Measurements from ENCODE around the gene CAPN13.

The CAPN13 gene

DNA sequence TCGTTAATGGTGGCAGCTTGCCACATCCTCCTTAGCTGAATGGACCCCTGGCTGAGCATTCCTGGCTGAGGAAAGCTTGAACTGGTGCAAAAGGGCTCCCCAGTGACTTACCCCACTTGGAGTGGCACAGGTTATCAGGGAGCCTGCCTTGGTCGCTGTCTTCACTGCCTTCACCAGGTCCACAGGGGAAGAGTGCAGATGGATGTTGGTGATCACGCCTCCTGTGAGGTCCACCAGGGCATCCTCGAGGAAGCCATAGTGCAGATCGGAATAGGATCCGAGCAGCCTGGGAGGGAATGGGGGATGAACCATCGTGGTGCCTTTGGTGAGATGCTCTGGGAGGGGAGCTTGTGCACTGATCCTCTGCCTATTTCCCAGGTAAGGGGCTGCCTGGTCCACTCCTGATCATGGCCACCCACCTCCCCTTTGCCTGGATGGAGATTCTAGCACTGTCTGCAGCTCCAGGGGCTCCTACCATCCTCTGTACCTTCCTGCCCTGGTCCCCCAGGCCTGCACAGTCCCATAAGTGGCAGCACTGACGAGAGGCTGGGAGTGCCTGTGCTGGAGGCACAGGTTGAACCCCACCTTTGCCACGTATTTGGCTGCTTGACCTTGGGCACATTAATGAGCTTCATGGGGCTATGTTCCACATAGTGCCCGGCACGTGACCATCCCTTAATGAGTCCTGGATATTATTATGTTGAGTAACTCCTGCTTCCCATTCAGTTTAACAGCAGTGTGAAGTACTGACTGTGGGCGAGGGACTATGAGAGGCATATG is 43.0 kb downstream of the CAPN13 start:
- DNase-seq (ENCODE audit: low spot score) = no peak

DNA sequence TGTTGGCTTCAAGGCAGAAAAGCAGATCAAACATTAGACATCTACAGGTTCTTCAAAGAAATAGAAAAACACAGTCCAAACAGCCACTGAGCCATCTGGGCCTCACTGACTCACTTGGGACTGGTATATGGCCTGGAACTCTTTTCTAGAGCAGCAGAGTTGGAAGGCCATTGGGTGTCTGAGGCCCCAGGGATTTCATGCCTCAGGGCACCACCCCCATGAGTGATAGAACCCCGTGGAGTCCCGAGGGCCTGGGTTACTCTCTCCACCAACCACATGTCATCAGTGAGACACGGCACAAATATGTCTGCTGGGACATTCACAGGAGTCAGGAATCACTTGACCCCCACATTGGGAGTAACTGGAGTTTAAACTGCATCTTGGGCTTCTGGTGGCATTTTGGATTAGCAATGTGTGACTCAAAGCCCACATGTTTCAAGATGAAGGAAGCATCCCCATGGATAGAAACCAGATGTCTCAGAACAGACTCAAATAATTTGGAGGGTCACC is 44.0 kb downstream of the CAPN13 start:
- peak; percentile 52 for DNase-seq (ENCODE audit: low spot score)

DNA sequence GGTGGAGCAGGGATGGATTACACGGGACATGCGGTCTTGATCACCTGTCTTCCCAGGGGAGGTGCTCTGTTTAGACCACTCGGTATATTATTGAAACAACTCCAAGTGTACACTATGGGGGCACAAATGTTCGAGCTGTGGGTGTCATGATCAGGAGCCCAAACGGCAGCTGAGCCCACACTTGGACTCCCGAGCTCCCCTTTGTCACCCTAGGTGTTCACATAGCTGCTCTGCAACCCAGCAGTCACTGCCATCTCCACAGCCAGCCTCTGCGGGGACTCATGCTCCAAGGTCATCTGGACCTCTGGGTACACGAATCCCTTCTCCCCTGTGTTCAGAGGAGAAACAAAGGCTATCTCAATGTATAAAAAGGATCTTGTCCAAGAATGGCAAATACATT is 46.0 kb downstream of the CAPN13 start:
- no peak for DNase-seq (ENCODE audit: low spot score)

DNA sequence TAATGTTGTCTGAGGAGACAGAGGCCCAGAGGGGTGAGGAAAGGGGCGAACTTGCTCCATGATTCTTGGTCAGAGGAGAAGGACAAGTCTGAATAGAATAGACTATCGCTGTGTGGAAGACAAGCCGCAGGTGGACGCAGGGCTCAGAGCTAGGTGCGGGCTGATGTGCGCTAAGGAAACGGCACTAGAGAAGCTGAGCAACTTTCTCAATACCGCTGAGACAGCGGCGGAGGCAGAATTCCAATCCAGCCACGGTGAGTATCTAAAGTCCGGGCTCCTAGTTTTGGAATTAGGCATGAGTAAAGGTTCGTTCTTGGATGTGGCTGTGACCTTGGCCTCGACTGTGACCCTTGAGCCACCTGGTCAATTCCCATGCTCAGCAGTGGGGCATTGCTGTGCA is 47.8 kb downstream of the CAPN13 start:
- DNase-seq (ENCODE audit: low spot score) = no peak

DNA sequence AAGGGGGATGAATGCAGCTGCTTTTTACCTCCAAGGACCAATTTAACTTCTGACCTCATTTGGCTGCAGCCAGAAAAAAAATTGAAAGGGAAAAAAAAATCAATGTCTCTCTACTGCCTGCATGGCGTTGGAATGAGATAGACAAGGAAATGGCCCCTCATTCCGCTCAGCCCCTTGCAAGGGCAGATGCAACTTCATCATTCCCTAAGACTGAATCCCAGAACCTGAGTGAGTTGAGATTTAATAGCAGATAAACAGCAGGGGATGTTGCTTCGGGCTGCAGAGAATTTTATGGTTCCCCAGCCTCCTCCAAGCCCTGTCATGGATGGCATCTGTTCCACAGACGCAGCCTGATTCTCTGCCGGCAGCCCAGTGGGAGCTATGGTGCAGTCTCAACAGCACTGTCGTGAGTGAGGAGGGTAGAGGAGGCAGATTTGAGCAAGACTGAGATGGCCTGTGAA is 49.0 kb downstream of the CAPN13 start:
- DNase-seq (ENCODE audit: low spot score) = no peak

DNA sequence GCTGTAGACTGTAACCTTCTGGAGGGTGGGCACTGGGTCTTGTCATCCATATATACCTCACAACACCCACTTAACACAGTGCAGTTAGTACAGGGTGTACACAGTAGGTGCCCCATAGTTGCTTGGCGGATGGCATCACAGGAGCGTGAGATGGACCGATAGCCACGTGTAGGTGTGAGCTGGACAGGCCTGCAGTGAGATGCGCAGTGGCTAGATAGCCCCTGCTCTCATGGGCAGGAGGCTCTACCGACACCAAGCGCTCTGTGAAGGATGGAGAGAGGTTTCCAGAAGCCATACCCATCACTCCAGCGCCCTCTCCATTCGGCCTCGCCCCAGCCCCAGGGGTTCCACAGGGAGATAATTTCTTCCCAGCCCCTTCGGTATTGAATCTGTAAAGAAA is 49.5 kb downstream of the CAPN13 start:
- DNase-seq (ENCODE audit: low spot score) = no peak

DNA sequence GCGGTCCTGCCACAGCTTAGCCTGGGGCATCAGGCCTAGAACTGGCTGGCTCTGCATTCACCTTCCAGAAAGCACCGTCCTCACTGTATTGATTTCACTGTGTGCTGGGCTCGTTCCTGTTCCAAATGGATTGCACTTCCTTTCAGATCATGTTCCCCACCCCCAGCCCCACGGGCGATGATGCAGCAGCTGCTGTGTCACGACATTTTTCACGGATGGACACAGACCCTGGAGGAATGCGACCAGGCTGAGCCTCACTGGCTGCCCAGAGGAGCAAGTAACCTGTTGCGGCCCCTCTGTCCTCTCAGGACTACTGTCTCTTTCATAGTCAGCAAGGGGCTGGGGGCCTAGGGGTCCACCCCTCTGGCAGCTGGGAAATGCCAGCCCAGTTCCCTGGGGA is 50.3 kb downstream of the CAPN13 start:
- DNase-seq (ENCODE audit: low spot score) = no peak

DNA sequence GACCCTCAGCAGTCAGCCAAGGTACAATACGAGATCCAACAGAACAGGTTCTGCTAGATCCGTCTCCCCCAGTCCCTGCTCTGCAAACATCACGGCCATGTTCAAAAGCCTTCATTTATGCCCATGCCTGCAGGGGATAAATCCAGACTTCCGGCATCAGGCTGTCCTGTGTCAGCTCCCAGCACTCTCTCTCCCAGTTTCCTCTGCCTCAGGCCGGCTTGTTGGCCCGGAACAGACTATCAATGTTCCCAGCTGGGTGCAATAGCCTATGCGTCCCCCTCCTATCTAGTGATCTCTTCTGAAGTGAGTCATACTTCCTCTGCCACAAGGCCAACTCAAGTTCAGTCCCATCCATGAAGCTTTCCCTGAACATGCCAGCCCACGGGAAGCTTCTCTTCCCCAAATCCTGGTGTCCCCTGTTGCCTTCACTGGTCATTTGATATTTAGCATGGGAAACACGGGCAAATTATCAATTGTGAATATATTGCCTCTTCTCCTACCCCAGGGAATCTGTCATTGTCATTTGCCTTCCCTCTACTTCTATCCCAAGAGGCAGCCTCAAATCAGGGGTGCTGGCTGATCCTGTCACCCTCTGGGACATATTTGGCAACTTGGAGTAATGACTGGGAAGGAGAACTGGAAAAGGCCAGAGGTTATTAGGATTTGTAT is 51.1 kb downstream of the CAPN13 start:
- no peak for DNase-seq (ENCODE audit: low spot score)

DNA sequence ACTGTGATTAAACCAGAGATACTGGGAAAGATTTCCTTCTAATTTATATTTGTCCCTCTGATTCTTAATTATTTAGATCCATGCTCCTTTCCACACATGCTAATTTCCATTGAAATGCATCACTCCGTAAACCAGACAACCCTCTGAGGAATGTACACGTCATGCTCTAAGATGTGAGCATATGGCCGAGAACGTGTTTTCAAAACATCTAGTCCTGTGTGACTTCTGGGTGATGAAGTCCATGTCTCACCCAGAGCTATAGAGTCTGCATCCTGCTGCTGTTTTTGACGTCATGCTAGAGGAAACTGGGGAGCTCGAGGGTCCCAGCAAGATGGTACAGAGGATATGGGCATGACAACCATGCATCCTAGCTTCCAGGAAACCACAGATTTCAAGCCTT is 53.6 kb downstream of the CAPN13 start:
- no peak for DNase-seq (ENCODE audit: low spot score)

DNA sequence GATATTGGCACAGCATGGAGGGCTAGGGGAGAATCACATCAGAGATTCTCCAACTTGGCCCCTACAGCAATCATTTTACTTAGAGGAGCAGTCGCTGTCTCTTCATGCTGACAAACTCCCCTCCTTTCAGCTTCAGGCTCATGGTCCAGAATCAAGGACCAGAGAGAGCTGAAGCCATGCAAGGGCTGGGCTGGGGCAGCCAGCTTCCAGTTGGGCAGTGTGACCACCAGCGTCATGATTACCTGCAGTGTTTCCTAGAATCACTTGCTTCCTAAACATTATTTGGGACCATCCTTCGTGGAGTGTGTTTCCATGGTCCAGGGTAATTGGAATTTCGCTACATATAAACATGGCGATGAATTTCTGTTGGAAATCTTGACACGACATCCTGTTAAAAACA is 54.4 kb downstream of the CAPN13 start:
- DNase-seq (ENCODE audit: low spot score) = no peak

DNA sequence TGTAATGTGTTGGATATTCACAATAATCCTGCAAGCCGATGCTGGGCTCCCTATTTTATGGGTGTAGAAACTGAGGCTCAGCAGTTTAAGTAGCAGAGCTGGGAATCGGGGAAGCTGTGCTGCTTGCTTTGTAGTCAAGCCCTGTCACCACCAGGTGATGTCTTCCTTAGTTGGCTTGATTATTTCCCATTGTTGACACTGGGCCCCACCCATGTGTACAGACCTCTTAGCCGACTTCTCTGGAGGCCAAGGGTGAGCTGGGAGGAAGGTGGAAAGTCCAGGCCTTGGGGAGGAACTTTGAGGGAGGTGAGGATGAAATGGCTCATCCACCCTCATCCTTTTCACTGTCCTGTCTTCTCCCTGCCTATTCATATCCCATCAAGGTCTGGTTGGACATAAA is 60.0 kb downstream of the CAPN13 start:
- DNase-seq (ENCODE audit: low spot score) = no peak

DNA sequence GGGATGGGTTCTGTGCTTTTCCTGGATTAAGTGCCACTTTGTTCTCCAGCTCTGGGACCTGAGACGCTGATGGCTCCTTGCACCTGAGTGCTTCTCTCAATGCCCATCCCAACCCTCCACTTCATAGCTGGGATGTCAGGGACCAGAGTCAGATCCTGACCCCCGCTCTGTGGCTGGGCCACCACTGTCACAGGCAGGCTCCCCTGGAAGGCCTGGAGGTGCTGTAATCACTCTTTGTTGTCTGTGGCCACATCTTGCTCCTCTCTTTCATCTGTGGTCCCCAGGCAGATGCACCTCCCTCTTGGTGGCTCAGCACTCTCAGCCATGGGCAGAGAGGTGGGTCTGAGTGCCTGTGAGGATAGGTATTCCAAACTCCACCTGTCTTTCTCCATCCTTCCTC is 62.4 kb downstream of the CAPN13 start:
- no peak for DNase-seq (ENCODE audit: low spot score)

DNA sequence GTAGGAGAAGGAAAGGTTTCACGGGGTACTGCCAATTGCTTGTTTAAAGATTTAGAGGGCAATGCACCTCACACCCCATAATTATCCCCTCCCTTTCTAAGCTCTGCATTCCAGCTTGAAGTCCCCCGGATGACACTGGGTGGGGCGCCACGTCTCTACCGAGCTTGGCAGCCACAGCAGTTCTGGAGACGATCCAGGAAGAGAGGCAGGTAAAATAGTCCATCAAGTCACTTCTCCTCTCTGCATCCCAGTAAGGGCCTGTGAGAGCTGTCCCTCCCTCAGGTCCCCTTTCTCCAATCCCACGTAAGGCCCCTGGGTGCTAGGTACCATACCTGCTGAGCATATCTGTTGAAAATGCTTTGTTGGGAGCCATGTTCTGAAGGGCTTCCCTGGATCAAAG is 65.7 kb downstream of the CAPN13 start:
- DNase-seq (ENCODE audit: low spot score) = no peak

DNA sequence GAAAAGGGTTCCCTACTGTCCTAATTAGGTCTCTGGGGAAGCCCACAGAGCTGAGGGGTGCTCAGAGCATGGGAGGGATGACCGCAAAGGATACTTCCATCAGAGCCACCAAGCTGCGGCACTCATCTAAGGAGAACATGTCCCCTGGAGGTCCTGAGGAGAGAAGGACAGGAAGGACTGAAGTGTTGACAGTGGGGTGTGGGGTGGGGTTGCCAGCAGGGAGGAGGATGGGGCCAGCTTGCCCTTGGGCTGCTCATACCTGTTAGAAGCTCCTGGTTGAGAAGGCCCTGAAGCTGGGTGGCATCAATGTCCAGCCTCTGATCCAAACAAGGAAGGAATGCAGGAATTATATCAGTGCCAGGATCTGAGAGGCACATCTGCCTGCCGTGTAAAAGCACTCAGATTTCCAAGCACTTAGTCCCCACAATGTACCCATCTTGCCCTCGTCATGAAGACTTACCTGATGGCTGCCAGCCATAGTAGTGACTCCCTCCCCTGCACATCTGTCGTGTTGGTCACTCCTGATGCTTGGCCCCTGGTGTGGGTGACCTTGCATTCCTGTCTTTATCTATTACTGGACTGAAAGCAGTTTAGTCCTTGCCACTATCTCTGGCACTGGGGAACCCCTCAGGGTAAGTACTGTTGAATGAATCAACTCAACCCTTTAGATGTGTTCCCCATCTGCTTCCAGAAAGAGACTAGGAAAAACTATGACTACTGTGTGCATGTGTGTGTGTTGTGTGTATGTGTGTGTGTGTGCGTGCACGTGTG is 68.9 kb downstream of the CAPN13 start:
- no peak for DNase-seq (ENCODE audit: low spot score)

DNA sequence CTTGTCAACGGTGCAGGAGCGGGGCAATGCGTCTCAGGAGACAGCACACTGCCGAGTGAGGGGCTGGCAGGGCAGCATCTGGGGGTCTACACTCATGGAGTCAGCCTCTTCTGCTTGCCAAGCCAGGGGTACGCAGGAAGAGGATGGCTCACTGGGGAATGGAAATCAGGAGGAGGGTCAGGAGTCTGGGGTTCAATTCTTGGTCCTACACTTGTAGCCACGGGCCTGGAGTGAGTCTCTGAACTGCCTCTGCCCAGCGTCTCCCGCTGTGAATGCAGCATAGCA is 70.0 kb downstream of the CAPN13 start:
- DNase-seq (ENCODE audit: low spot score) = no peak

DNA sequence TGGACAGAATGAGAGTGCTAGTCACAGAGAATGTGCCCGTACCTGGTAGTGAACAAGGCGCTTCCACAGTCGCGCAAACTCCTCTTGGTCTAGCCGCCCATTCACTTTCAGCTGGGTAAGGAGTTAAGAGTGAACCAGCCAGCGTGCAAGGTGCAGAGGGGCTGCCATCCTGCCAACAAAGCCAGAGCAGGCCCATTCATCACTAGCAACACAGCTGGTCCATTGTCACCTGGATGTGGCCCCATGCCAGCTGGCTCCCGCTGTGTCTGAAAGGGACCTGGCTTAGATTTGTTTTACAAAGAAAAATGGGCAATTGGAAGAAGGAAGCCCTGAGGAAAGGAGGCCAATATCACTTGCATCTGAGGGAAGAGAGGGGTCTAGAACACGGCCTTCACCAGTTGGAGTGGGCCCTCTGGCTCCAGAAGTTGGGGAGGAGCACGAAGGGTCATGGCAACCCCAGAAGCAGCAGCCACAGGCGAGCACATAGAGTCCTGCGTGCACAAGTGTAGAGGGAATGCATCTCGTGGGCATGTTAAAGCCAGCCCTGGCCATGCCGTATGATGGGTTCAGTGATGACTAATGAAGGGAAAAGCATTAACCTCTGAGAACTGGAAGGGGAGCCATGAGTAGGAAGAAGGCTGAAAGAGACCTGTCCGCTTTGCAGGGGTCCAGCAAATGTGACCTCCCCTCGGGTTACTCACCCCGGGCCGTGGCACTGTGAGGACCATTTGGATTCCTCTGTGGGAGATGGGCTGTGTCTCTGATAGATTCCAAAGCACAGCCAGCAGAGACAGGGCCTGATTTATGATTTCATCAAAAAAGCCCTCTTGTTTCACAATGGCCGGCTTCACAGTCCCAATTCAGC is 70.6 kb downstream of the CAPN13 start:
- no peak for DNase-seq (ENCODE audit: low spot score)

DNA sequence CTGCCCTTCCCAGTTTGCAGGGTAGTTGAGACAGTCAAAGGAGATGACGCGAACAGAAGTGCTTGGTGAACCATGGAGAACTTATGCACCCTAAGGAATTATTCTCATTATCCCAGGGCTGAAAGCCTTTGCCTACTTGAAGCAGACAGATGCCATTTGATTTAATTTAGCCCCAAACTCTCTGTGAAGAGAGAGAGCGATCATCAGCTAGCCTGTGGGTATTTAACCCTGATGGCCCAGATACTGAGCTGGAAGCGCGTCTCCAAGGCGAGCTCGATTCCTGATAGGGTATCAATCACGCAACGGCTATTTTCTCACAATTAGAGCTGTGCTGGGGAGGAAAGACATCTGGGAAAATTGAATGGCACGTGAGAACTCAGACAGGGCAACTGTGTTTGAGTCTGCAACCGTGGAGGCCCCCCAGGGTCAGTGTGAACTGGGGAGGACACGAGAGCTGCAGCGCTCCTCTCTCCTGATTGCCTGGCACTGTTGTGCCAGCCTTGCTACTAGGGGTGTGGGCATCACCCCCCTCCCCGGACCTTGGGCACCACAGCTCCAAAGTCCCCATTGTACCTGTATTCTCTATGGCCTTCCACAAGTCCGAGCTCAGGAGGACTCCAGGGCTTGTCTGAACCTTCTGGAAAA is 73.2 kb downstream of the CAPN13 start:
- DNase-seq (ENCODE audit: low spot score) = no peak

DNA sequence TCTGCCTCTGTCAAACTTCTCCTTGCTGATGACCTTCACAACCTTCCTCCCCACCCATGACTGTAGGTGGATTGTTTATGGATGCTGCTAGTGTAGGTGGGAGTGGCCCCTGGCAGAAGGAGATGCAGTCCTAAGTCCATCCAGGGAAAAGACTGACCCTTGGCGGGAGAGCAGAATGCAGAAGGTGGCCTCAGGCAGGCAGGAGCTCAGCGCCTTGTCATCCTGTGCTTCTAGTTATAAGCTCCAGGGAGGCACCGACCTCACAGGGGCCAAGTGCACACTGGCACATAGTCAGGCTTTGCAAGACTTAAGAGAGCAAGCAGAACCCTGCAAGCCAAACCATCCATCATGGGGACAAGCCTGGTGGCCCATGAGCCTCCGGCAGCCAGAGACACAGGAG is 74.4 kb downstream of the CAPN13 start:
- DNase-seq (ENCODE audit: low spot score) = no peak

DNA sequence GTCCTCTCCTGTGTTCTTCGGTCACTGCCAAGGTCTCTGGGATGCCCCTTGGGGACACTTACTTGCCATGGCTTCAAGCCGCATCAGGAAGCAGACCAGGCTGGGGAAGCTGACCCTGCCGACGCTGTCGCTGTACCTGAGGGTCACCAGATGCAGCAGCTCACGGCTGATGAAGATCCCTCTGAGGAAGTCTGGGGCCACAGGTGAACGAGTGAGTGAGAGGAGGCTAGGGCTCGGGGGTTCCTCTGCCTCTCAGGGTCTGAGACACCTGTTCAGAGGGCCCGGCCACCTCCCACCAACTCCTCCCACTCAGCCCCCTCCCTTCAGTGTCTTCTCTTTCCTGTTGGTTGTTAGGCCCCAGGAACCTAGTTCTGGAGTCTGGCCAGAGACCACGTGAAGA is 74.9 kb downstream of the CAPN13 start:
- DNase-seq (ENCODE audit: low spot score) = no peak

DNA sequence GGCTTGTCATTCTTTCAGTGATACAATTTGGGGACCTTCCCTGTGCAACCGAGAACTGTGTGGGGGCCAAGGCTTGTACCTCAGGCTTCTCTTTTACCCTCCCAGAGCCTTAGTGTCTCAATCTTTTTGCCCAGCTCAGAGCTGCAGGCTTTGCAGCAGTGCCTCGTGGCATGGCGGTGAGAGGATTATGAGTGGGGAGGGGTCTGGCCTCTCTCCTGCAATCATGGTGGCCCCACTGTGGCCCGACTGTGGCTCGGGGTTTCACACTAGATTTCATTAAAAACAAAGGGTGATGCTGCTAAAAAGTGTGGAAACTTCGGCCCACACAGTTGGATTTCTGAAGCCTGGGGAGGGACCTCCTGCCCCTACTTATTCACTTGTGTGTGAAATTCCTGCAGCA is 75.5 kb downstream of the CAPN13 start:
- DNase-seq (ENCODE audit: low spot score) = no peak

Data from AG20443 (cell line).